Ascending aorta (tissue), 2 donors: ENCODE results near the gene RBP2. TPM values are rescaled to one million over a fixed set of nuclear protein-coding genes. Genes with fewer than 3 reads are reported as not detected.

Experiments used
- DNase-seq, 2 donors: peaks; one replicate each; pipeline ENCODE4 v3.0.0-alpha.2; 2019; ENCODE audit warnings: low spot score in 2 of 2
- H3K27ac ChIP-seq, 2 donors: fragments of 200-600 bp; sonication (generic); one replicate each; pipeline ENCODE4 v1.5.1; 2016 to 2017; ENCODE audit warnings: mild to moderate bottlenecking in 1 of 2
- H3K27me3 ChIP-seq: fragments of 200-600 bp; sonication (generic); one replicate; pipeline ENCODE4 v1.5.1; 2017
- H3K36me3 ChIP-seq, 2 donors: fragments of 200-600 bp; sonication (generic); one replicate each; pipeline ENCODE4 v1.5.1; 2016
- H3K4me1 ChIP-seq, 2 donors: fragments of 200-600 bp; sonication (generic); one replicate each; pipeline ENCODE4 v1.5.1; 2016 to 2017; ENCODE audit warnings: mild to moderate bottlenecking in 1 of 2
- H3K4me3 ChIP-seq, 2 donors: fragments of 200-600 bp; sonication (generic); one replicate each; pipeline ENCODE4 v1.5.1; 2016 to 2017; ENCODE audit warnings: mild to moderate bottlenecking in 1 of 2
- H3K9me3 ChIP-seq, 2 donors: fragments of 200-600 bp; sonication (generic); one replicate each; pipeline ENCODE4 v1.5.1; 2016
- intact Hi-C: fragments of 100-400 bp; cut with DNase I; formaldehyde crosslinking; loops from one replicate; pipeline ENCODE4 v1.15.1; 2023
- total RNA-seq: library from RNA; depleted of rRNA; stranded (reverse); fragments of >200 nt; gene quantifications from one replicate; pipeline ENCODE4 v1.1.0, GENCODE V29; 2016
- TF ChIP-seq, protein P1 (sequence below), 3 experiments: fragments of 200-600 bp in 2 of 3; fragments of 450-650 bp in 1 of 3; sonication (generic) in 2 of 3; IDR thresholded peaks; one replicate each; pipeline ENCODE4 v1.5.1; 2016 to 2019; ENCODE audit warnings: antibody characterized with exemption in 3 of 3, mild to moderate bottlenecking in 1 of 3, moderate library complexity in 1 of 3

RBP2 gene
- total RNA-seq, 1 donor from 2014 or later: not detected

DNA sequence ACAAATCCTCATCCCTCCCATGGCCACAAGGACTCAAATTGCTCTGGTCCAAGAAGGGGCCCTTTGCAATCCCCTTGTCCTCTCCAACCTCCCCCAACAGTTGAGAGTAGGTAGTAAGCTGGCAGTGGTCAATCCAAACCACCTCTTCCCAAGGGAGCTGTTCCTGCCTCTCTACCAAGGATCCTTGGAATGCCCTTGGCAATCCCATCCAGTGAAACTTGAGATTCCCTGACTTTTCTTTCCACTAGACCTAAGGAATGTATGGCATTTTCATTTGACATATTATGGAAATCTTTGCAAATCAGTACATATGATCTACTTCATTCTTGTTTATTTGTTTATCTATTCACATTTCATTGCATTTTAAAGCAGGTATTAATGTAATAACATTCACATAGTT, 4.8 kb upstream of the RBP2 start:
- Histone ChIP-seq H3K36me3 (no peaks in the 10 kb centered on the region), H3K27ac (no peak overlapping the region), H3K27me3 (no peaks in the 10 kb centered on the region), H3K4me1 (no peaks in the 10 kb centered on the region), H3K4me3 (no peak overlapping the region), H3K9me3 (no peaks in the 10 kb centered on the region)
- intact Hi-C loops: no loop called here
- no peak for DNase-seq
- TF ChIP-seq, protein P1, sequence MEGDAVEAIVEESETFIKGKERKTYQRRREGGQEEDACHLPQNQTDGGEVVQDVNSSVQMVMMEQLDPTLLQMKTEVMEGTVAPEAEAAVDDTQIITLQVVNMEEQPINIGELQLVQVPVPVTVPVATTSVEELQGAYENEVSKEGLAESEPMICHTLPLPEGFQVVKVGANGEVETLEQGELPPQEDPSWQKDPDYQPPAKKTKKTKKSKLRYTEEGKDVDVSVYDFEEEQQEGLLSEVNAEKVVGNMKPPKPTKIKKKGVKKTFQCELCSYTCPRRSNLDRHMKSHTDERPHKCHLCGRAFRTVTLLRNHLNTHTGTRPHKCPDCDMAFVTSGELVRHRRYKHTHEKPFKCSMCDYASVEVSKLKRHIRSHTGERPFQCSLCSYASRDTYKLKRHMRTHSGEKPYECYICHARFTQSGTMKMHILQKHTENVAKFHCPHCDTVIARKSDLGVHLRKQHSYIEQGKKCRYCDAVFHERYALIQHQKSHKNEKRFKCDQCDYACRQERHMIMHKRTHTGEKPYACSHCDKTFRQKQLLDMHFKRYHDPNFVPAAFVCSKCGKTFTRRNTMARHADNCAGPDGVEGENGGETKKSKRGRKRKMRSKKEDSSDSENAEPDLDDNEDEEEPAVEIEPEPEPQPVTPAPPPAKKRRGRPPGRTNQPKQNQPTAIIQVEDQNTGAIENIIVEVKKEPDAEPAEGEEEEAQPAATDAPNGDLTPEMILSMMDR (IDR thresholded peaks at IDR 0.05): no peak

DNA sequence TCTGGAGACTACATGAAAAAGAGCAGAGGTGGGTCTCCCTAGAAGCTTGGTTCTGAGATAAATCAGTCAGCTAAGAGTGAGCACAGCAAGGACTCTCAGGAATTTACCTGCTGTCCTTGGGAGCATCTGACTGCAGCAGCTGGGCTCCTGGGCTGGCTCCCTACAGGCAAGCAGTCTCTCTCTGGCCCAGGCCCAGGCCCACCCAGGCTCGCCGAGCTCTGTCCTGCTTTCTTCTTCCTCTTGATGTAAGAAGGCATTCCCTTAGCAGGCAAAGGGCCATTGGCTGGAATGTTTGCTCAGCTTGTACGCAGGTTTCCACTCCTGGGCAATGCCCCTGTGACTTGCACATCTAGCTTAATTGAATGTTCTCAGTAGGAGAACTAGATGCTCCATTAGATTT, 4.3 kb upstream of the RBP2 start:
- H3K4me1 ChIP-seq: no peaks in the 10 kb centered on the region
- intact Hi-C loops: no loop called here
- H3K27me3 ChIP-seq: no peaks in the 10 kb centered on the region
- TF ChIP-seq, protein P1 (IDR thresholded peaks at IDR 0.05): no peak
- no peak overlapping the region for H3K27ac ChIP-seq
- DNase-seq: no peak
- no peaks in the 10 kb centered on the region for H3K9me3 ChIP-seq
- no peaks in the 10 kb centered on the region for H3K36me3 ChIP-seq
- no peak overlapping the region for H3K4me3 ChIP-seq

GRCh38 chr3:139477710-139478640, 1.7 kb upstream of the RBP2 start:
- no peaks in the 10 kb centered on the region for H3K4me1 ChIP-seq
- no peaks in the 10 kb centered on the region for H3K27me3 ChIP-seq
- TF ChIP-seq, protein P1 (IDR thresholded peaks at IDR 0.05): no peak
- H3K36me3 ChIP-seq: no peaks in the 10 kb centered on the region
- no peaks in the 10 kb centered on the region for H3K9me3 ChIP-seq
- no peak overlapping the region for H3K4me3 ChIP-seq
- DNase-seq: no peak
- intact Hi-C loops: no loop called here
- no peak overlapping the region for H3K27ac ChIP-seq

- Histone ChIP-seq H3K36me3 (no peaks in the 10 kb centered on the region), H3K9me3 (no peaks in the 10 kb centered on the region), H3K27me3 (no peaks in the 10 kb centered on the region), H3K27ac (no peak overlapping the region), H3K4me3 (no peak overlapping the region), H3K4me1 (no peaks in the 10 kb centered on the region)
- DNase-seq: no peak
- TF ChIP-seq, protein P1 (IDR thresholded peaks at IDR 0.05): no peak
- intact Hi-C loops: no loop called here
Measured at GRCh38 chr3:139473155-139473771, 3.1 kb downstream of the RBP2 start.

DNA sequence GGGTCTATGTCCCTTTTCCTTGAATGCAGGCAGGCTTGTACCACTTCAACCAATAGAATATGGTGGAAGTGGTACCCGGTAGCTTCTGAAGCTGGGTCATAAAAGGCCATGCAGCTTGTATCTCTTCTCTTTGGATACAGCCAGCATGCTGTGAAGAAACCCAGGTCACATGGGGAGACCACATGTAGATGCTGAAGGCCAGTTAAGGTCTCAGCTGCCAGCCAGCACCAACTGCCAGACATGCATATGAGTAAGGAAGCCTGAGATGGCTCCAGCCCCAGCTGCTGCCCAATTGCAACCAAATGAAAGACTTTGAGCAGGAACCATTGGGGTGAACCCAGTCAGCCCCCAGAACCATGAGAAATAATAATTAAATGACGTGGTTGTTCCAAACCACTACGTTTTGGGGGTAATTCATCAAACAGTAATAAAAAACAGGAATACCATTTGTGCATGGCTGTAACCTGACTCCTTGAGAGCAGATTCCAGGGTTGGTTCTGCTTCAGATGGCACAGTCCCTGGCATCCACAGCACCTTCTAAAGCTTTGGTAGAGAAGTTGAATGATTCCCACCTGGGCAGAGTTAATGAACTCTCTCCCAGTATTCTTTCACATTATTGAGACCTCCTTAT, 3.8 kb downstream of the RBP2 start:
- DNase-seq: no peak
- Histone ChIP-seq H3K27ac (no peak overlapping the region), H3K36me3 (no peaks in the 10 kb centered on the region), H3K4me3 (no peak overlapping the region), H3K4me1 (no peaks in the 10 kb centered on the region), H3K27me3 (no peaks in the 10 kb centered on the region), H3K9me3 (no peaks in the 10 kb centered on the region)
- intact Hi-C loops: no loop called here
- TF ChIP-seq, protein P1 (IDR thresholded peaks at IDR 0.05): no peak
